Type B pancreatic cell (in vitro differentiated cells): ENCODE measurements around the gene MADD. TPM values are rescaled to one million over a fixed set of nuclear protein-coding genes. Genes with fewer than 3 reads are reported as not detected.

Experiments
- DNase-seq: peaks from one replicate; pipeline ENCODE4 v3.0.0; 2021; ENCODE audit warnings: mixed read lengths; ENCODE audit not compliant: unreplicated experiment; ENCODE audit errors: extremely low spot score
- H3K27ac Mint-ChIP-seq: 2 replicates; pipeline ENCODE4 v1.8.0; 2021; ENCODE audit warnings: mild to moderate bottlenecking, mixed read lengths
- H3K27me3 Mint-ChIP-seq: 2 replicates; pipeline ENCODE4 v1.8.0; 2021; ENCODE audit warnings: mixed read lengths
- H3K36me3 Mint-ChIP-seq: 2 replicates; pipeline ENCODE4 v1.8.0; 2021; ENCODE audit warnings: mixed read lengths
- H3K4me1 Mint-ChIP-seq: one replicate; pipeline ENCODE4 v1.8.0; 2021; ENCODE audit warnings: mixed read lengths; ENCODE audit not compliant: unreplicated experiment
- H3K4me3 Mint-ChIP-seq: 2 replicates; pipeline ENCODE4 v1.8.0; 2021; ENCODE audit warnings: mild to moderate bottlenecking, mixed read lengths
- H3K9me3 Mint-ChIP-seq: 2 replicates; pipeline ENCODE4 v1.8.0; 2021; ENCODE audit warnings: mixed read lengths
- total RNA-seq: library from RNA; stranded (reverse); gene quantifications from 2 replicates; pipeline ENCODE4 v1.2.1, GENCODE V29; 2021; ENCODE audit warnings: low replicate concordance
- TF ChIP-seq, protein P1 (sequence below): fragments of 200-600 bp; sonication (generic); conservative IDR thresholded peaks from 2 replicates; pipeline ENCODE4 v1.5.0; 2021; ENCODE audit warnings: antibody characterized with exemption, mild to moderate bottlenecking

MADD gene
- total RNA-seq, 1 donor from 2014 or later: 47.7 TPM

DNA sequence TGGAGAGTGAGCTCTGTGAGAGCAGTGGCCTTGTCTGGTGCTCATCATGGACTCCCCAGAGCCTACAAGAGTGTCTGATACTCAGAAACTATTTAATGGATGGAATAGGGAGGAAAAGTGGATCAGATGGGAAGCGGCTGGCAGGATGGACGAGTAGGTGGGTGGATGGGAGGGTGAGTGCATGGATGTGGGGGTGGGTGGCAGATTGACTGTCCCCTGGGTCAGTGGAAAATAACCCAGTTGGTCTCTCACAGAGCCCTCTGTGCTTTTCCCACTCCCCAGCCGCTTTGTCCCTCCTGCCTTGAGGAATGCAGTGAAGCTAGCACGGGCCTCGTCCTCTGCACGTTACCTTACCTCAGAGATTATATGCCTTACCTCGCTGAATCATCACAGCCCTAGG is 102.5 kb downstream of the MADD start:
- TF ChIP-seq, protein P1, sequence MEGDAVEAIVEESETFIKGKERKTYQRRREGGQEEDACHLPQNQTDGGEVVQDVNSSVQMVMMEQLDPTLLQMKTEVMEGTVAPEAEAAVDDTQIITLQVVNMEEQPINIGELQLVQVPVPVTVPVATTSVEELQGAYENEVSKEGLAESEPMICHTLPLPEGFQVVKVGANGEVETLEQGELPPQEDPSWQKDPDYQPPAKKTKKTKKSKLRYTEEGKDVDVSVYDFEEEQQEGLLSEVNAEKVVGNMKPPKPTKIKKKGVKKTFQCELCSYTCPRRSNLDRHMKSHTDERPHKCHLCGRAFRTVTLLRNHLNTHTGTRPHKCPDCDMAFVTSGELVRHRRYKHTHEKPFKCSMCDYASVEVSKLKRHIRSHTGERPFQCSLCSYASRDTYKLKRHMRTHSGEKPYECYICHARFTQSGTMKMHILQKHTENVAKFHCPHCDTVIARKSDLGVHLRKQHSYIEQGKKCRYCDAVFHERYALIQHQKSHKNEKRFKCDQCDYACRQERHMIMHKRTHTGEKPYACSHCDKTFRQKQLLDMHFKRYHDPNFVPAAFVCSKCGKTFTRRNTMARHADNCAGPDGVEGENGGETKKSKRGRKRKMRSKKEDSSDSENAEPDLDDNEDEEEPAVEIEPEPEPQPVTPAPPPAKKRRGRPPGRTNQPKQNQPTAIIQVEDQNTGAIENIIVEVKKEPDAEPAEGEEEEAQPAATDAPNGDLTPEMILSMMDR: no peak
- DNase-seq: no peak
- H3K4me1 Mint-ChIP-seq: no peaks in the 10 kb centered on the region
- no peaks in the 10 kb centered on the region for H3K36me3 Mint-ChIP-seq
- H3K27me3 Mint-ChIP-seq: peaks cover 3% of the 10 kb centered on the region
- no peaks in the 10 kb centered on the region for H3K9me3 Mint-ChIP-seq
- no peak overlapping the region for H3K4me3 Mint-ChIP-seq
- H3K27ac Mint-ChIP-seq: peak overlapping the region; percentile 75

DNA sequence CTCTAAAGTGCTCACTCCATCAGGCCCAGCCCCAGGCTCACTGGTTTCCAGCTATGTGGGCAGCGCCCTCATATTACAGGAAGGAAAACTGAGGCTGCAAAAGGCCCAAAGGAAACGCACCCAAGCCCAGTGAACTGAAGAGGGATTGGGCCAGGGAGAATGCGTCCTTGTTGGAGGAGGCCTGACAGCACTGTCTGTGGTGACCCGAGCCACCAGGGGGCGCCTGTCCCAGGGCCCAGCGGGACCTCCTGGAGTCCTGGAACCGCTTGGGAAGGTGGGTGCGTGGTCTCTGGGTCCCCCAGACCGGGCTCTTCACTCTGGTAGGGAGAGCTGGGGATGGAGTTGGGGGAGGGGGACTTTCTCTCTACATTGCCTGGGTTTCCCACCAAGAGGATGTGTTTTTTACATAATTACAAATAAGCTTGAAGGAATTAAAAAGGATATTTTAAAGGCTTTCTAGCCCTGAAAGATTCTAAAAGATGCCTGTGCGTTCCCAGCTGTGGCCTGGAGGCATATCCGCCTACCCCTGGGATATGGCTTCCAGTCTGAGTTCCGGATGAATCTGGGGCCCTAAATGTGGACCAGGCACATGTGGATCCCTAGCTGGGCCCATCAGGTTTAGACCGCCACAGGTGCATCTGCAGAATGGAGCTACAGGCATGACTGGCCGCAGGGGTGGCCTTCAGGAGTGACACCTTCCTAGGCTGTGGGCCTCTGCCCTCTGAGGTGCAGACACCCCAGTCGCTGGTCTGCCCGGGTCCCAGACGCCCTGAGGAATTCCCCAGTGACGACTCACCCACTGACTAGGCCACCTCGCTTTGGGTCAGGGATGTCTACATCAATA is 104.2 kb downstream of the MADD start:
- H3K4me3 Mint-ChIP-seq: no peak overlapping the region
- no peaks in the 10 kb centered on the region for H3K9me3 Mint-ChIP-seq
- no peaks in the 10 kb centered on the region for H3K36me3 Mint-ChIP-seq
- peak; percentile 83 for DNase-seq
- no peaks in the 10 kb centered on the region for H3K4me1 Mint-ChIP-seq
- TF ChIP-seq, protein P1: peak; percentile 96
- no peak overlapping the region for H3K27ac Mint-ChIP-seq
- no peaks in the 10 kb centered on the region for H3K27me3 Mint-ChIP-seq

GRCh38 chr11:47374720-47375019 is 104.7 kb downstream of the MADD start:
- H3K9me3 Mint-ChIP-seq: no peaks in the 10 kb centered on the region
- H3K4me3 Mint-ChIP-seq: no peak overlapping the region
- H3K27me3 Mint-ChIP-seq: no peaks in the 10 kb centered on the region
- TF ChIP-seq, protein P1: no peak
- H3K27ac Mint-ChIP-seq: no peak overlapping the region
- DNase-seq: no peak
- H3K4me1 Mint-ChIP-seq: no peaks in the 10 kb centered on the region
- no peaks in the 10 kb centered on the region for H3K36me3 Mint-ChIP-seq

GRCh38 chr11:47375020-47375419 is 105.1 kb downstream of the MADD start:
- H3K27me3 Mint-ChIP-seq: no peaks in the 10 kb centered on the region
- no peaks in the 10 kb centered on the region for H3K4me1 Mint-ChIP-seq
- TF ChIP-seq, protein P1: no peak
- H3K9me3 Mint-ChIP-seq: no peaks in the 10 kb centered on the region
- H3K36me3 Mint-ChIP-seq: no peaks in the 10 kb centered on the region
- H3K4me3 Mint-ChIP-seq: no peak overlapping the region
- H3K27ac Mint-ChIP-seq: no peak overlapping the region
- no peak for DNase-seq

DNA sequence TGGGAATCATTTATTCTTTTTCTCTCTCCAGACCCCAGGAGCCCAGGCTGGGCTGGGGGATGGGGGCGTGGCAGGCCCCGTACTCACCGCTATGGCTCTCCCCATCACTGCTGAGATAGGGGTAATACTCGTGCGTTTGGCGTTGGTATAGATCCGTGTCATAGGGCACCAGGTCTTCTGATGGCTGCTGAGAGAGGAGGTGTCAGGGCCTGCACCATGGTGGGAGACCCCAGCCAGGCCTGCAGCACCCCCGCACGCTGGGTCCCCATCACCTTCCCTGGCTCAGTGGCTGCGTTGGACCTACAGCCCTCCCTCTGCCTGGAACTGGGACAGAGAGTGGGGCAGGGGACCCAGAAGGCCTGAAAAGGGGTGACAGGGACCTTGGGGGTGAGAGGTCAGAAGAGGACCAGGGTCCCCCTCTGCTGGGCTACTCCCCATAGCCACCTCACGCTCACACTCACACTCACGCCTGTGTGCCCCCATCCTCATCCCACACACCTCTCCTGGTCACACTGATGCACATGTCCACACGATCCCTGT is 105.7 kb downstream of the MADD start:
- H3K4me1 Mint-ChIP-seq: no peaks in the 10 kb centered on the region
- DNase-seq: no peak
- H3K9me3 Mint-ChIP-seq: no peaks in the 10 kb centered on the region
- no peaks in the 10 kb centered on the region for H3K27me3 Mint-ChIP-seq
- no peak overlapping the region for H3K4me3 Mint-ChIP-seq
- H3K36me3 Mint-ChIP-seq: no peaks in the 10 kb centered on the region
- H3K27ac Mint-ChIP-seq: peak overlapping the region; percentile 8
- TF ChIP-seq, protein P1: no peak
